ENCODE data around the gene TBC1D22A.

The TBC1D22A gene

DNA sequence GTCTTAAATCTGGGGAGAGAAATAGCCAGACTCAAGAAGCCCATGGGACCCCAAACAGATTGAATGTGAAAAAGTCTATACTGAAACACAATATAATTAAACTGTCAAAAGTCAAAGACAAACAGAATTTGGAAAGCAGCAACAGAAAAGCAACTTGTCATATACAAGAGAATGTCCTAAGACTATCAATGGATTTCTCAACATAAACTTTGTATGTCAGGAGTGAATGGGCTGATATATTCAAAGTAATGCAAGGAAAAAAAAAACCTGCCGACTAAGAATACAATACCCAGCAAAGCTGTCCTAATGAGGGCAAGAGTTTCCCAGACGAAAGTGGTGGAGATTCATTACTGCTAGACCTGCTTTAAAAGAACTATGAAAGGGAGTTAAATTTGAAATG lies 73.2 kb downstream of the TBC1D22A start:
- DNase-seq (ENCODE audit: low read depth) = no peak

DNA sequence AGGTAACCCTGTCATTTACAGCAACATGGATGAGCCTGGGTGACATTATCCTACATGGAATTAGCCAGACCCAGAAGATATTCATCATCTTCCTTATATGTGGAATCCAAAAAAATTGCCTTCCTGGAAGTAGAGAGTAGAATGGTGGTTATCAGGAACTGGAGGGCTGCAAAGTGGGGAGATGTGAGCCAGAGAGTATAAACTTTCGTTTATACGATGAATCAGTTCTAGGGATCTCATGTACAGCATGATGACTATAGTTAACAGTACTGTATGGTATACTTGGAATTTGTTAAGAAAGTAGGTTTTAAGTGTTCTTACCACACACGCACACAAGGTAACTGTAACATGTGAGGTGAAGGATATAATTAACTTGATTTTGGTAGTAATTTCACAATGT lies 79.1 kb downstream of the TBC1D22A start:
- no peak for DNase-seq (ENCODE audit: low read depth)

DNA sequence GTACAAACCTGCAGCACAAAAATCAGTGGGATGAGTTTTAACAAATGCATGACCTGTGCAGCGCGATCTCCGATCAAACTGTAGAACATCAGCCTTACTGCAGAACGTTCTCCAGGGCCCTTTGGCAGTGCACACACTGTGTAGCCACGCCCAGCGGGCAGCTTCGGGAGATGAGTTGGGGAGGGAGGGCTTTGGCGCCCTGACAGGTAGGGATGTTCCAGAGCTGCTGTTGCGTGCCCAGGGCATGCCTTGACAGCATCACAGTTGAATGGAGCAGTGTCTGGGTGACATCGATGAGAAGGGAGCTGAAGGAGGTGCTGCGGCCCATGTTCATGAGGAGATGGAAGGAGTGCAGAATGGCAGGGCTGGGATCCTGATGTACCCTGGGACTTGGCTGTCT lies 80.2 kb downstream of the TBC1D22A start:
- DNase-seq (ENCODE audit: low read depth) = no peak

DNA sequence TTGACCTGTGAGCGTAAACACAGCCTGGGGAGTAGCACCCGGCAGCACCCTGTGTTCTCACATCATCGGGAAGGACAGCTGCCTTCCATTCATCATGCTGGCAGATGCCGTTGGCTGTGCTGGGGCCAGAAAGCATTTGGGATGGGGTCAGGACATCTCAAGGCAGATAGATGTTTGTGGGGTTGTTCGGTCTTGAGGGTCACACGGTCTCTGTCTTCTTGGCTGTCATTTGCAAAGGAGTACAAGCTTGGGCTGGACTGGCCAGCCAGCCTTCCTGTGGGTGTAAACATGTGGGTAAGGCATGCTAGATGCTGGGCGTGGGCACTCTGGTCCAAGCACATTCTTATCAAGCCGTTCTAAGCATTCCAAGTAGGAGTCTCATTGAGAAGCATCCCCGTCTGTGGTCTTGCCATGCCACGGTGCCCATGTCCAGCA lies 81.4 kb downstream of the TBC1D22A start:
- peak; percentile 42 for DNase-seq (ENCODE audit: low read depth)

DNA sequence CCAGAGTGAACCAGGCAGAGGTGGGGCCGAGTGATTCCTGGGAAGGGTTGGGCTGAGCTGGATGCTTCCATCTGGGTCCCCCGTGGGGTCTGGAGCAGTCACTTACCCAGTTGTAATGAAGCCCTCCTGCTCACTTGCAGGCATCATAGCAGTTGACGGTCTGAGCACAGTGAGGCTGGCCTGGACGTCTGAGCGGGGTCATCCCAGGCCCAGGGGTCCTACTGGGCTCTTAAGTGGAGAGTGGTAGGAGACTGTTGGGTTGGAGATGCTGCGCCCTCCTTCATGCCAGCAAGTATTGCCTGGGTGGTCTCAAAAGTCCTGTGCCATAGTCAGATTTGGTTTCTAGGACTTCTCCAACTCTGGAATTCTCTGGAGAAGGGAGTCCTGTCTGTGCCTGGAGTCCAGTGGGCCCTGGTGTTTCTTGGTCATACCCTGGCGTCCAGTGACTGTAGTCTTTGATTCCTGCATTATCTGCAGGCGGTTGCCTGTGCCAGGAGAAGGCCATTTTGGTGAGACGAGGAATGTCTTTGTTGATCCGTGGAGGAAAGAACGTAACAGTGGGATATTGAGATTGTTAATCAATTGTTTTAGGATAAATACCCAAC lies 82.3 kb downstream of the TBC1D22A start:
- DNase-seq (ENCODE audit: low read depth) = no peak

DNA sequence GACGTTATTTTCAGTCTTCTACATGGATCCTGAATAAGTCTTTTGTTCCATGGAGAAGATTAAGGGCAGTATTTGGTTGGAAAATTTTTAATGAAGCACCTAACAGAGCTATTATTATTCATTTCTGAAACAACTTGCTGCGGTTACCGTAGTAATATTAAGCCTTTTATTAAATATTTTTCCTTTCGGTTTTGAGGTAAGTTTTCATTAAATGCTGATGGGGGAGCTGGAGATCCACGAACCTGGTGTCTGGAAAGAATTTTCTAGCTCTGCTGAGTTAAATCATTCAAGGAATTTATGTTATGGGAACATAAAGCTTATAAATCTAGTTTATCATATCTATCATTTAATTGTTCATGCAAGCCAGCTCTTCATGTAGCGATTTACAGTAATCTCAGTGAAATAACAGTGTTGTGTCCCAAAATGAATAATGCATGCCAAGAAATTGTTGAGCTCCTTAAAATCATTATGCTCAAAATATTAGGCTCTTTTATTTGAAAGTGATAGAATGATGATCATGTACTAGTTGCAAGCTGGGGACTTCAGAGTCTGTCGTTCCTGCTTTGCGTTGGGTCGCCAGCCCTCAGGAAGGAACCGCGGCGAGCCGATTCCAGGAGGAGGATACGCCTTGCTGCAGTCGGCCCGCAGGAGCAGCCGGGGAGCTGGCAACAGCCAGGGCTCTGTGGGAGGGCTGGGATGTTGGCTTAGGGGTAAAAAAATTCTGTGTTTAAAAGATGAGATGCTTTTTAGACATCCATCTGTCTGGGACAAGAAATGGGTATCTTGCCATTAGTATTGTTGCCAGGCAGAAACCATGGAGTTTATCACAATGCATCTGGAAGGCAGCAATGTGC lies 83.1 kb downstream of the TBC1D22A start:
- DNase-seq (ENCODE audit: low read depth) = peak; percentile 50

DNA sequence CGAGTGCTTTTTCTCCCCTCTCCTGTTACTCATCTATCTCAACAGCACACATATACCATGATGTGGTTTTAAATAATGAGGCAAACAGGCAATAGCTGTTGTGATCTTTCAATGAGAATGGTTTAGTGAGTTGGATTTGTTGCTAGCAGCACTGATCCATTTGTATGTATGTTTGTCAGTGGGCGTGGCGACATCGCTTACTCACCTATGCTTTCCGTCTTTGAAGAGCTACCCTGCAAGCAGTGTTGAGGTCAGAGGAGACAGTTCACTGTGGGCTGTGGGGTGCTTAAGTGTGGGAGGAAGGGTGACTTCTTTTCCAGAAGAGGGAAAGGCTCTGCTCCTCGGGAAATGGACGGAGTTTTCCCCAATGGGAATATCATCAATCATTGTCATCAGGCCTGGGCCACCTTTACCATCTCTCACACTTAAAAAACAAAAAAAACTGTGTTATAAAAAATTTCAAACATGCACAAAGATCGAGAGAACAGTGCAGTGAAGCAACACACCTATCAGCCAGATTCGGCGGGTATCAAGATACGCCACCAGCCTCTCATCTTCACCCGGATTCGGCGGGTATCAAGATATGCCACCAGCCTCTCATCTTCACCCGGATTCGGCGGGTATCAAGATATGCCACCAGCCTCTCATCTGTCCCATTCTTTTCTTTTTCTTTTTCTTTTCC lies 83.8 kb downstream of the TBC1D22A start:
- no peak for DNase-seq (ENCODE audit: low read depth)

DNA sequence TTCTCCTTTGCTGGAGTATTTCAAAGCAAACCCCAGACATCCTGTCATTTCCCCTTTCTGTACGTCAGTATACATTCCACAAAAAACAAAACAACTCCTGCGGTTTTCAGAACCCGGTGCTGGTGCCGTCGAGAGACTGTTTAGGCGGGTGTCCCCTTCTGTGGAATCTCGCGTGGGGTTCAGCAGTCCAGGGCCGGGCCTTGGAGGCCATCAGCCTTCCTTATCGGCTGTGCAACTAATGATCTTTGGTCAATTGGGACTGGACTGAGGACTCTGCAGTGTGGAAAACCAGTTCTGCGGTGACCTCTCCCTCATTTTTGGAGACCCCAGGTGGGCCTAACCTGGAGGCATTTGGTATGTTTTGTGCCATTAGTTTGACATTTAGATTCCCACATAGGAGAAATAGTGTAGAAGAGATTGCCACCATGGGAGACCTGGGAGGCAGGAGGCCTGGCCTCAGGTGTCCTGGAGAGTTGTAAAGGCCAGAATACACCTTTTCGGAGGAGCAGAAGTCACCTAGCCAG lies 84.4 kb downstream of the TBC1D22A start:
- no peak for DNase-seq (ENCODE audit: low read depth)

DNA sequence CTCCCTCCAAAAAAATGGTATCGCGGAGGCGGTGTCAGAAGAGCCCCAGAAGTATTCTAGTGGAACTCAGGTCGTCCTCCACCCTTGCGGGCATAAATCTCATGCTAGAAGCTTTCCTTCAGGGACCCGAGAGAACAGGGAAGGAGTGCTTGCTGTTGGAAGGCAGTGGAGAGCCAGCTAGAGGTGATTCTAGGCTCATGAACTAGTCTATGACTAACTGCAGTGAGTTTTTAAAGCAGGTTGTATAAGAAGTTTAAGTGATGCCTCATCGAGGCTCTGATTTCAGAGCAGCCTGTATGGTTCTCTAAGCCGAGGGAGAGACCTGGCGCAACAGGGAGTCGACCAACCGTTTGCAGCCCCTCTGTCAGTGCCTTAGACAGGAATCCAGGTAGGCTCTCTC lies 85.7 kb downstream of the TBC1D22A start:
- DNase-seq (ENCODE audit: low read depth) = no peak

DNA sequence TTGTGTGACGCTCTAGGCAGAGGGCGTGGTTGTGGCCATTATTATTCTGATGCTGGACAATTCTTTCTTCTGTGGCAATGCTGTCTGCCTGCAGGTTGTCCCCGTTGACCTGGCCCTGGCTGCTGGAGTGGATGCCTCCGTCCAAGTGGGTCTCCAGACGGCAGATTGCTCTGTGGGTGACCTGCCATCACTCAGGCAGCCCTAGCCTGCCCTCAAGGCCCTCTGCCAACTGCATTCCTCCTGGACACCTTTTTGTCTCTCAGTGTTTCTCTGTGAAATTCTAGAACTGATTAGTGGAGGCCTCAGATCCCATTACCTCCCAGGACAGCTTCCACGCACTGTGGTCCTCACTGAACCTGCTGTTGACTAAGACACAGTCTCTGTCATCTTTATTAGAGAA lies 86.7 kb downstream of the TBC1D22A start:
- DNase-seq (ENCODE audit: low read depth) = no peak

DNA sequence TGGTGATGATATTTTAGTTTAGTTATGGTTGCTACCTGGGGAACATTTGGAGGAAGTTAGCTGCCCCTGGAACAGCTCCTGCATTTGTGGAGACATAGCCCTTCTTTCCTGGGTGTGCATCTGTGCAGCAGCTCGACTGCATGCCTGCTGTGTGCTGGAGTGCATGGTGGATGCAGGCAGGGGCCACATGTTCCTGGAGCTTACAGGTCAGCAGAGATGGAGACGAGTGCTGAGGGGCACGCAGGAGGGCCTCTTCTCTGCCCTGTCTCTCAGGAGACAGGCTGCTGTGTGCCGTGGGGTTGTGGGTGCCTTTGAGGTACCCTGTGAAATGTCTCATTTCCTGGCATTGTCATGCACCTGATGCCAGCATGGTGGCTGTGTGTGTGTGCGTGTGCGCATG lies 87.5 kb downstream of the TBC1D22A start:
- no peak for DNase-seq (ENCODE audit: low read depth)

DNA sequence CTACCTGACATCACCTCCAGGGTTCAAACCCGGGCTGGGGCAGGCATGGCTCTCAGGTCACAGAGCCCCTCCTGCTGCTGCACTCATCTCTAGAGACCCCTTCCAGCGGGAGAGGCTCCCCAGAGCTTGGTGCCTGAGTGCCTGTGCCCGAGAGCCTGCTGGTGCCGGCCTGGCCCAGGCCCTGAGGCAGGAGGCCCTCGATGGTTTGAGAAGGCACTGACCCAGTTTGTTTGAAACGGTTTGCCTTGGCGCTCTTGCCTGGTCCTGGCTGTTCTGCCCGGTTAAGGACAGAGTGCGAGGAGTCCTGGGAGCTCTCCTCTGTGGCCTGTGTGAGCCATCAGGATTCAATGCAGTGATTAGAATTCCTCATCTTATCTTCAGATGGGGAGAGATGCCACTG lies 88.9 kb downstream of the TBC1D22A start:
- DNase-seq (ENCODE audit: low read depth) = no peak

DNA sequence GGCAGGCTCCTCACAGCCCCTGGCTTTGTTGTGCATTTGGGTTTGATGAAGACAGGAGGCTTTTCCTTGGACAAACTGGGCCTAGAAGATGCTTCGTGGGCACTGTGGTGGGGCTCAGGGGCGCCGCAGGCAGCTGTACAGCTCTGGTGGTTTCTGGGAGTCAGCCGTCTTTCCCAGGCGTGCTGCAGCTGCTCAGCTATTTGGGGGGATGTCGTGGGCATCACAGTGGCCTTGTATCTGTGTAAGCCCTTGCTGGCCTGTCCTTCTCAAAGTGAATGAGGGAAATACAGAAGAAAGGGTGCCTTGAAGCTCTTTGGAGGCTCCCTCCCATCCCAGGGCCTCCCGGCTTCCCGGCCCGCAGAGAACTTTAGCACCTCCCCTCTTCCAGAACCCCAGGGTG lies 89.5 kb downstream of the TBC1D22A start:
- no peak for DNase-seq (ENCODE audit: low read depth)

DNA sequence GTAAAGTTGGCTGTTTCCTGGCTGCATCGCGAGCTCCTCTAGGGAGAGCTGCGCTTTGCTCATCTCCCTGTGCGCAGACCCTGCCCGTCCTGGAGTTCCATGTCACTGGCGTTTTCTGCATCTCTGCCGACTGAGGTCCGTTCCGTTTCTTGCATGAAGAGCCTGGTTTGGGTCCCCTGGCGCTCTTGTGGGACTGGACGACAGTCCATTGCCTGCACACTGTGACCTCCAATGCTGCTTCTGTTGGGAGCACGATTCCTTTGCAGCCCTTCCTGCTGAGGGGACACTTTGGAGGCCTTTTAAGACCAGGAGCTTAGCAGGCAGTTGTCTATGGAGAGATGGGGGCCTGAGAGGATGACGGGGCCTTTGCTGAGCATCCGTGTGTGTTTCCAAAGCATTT lies 90.3 kb downstream of the TBC1D22A start:
- no peak for DNase-seq (ENCODE audit: low read depth)

DNA sequence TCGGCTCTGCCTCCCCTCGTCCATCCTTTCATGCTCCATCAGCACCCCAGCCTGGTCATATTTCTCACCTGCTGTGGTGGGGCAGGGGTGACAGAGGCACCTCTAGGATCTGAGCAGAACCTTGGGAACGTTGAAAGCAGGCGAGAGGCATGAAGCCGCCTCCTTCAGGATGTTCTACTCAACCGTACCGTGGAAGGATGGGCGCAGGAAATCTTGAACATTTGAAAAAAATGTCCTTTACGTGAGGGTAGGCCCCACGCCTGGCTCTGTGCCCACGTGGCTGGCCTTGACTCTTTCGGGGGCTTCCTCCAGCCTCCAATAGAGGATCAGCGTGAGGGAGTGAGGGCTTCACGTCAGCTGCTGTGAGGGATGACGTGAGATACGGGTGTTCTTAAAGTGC lies 90.7 kb downstream of the TBC1D22A start:
- no peak for DNase-seq (ENCODE audit: low read depth)

DNA sequence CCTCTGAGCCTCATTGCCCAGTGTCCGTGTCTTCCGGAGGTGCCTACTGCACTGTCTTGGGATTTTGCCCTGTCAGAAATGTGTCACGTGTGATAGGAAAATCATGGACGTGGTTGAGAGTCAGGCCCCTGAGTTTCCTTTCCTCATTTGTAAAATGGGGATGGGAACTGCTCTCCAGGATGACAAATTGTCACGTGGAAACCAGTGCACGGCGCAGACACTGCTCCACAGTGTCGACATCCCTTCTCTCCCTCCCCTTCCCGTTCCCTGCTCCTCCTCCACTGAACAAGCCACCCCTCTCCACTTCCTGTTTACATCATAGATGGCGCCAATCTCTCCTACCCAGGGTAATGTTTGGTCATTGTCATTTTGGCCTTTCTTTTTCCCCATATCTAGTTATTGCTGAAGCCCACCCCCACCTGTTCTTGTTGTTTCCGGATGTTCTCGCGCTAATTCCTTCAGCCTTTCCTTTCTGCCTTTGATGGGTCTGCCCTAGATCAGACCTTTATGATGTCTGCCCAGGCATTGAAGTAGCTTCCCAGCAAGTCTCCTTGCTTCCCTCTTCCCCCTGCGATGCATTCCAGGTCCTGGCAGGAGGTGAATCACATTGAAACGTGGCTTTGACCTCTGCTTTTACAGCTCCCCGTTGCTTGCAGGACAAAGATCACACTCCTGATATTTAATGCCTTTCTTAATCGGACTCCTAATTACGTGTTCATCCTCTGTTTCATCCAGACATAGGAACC lies 91.8 kb downstream of the TBC1D22A start:
- DNase-seq (ENCODE audit: low read depth) = no peak

DNA sequence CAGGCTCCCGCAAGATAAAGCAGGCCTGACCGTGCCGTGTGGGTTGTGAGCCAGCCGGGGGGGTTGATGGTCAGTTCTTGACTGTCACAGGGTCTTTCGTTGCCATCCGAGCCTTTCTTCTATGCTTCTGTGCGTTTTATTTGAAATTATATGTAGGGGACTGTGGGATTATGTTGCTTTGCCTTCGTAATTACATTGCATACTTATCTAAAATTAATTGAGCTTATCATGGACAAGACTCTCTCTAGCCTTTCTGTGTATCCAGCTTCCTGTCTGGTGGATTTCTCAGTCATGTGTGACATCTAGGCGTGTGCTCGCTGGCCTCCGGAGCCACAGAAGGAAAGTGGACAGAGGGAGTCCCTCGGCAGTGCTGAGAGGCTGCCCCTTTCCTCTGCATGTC lies 93.2 kb downstream of the TBC1D22A start:
- DNase-seq (ENCODE audit: low read depth) = no peak

DNA sequence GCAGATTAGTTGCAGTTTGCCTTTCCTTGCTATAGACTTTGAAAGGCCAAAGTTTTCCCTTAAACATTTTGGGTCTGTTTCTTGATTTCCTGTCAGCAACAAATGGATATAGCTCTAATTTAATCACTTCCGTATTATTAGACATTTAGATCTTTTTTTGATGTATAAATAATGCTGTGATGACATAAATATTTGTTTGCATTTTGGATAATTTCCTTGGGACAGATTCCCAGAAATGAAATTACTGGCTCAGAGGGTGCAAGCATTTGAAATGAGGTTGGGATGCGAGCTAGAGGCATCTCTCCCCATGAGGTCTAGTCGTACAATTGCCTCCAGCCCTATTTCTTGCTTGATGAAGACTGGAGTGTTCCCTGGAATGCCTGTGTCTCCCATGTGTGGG lies 94.2 kb downstream of the TBC1D22A start:
- no peak for DNase-seq (ENCODE audit: low read depth)

DNA sequence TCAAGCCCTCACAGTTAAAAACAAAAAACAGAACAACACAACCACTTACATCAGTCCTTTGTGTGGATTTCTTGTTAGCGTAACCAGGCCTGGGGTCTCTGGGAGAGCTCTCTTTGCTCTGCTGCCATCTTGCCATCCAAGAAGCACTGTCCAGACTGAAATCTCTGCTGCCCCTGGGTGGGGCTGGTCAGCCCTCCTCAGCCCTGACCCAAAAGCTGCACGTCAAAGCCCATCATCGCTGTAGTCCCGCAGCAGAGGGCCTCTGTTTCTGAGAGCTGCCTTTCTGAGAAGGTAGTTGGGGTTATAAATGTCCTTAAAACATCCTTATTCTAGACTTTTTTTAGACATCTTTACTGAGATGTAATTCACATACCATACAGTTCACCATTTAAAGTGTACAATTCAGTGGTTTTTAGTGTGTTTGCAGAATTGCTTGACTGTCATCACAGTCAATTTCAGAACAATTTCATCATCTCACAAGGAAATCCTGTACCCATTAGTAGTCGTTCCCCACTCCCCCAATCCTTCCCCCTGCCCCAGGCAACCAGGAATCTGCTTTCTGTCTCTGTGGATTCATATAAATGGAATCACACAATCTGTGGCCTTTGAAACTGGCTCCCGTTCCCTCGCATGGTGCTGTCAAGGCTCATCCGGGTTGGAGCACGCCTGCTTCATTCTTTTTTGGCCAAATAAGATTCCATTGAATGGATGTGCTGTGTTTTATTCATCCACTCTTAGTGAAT lies 94.9 kb downstream of the TBC1D22A start:
- no peak for DNase-seq (ENCODE audit: low read depth)

DNA sequence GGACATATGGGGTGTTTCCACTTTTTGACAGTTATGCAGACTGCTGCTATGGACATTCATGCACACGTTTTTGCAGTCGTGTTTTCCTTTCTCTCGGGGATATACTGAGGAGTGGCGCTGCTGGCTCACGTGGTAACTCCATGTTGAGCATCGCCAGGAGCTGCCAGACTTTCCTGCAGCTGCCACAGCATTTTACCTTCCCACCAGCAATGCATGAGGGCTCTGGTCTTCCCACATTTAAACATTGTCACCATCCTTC lies 95.4 kb downstream of the TBC1D22A start:
- DNase-seq (ENCODE audit: low read depth) = no peak

DNA sequence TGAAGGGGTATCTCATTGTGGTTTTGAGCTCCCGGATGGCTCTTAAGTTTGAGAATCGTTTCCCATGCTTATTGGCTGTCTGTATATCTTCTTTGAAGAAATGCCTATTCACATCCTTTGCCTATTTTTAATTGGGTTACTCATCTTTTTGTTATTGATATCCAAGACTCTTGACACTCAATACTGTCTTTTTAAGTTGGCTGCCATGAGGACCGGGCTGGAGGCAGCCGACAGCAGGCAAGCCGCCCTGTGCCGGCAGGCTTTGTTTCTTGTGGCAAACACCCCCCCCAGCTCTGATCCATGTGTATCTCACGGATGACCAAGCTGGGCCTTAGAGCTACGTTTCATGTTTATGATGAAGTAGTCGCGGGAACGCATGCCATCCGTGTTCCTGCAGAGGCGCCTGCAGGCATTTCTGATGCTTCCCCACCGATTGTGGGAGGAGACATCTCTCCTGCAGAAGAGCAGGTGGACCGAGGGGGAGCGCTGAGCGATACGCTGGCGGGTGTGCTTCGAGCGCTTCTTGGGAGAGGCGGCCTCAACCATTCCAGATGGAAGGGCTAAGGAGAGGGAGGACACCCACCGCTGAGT lies 95.8 kb downstream of the TBC1D22A start:
- DNase-seq (ENCODE audit: low read depth) = no peak

Measured in fibroblast of gingiva (primary cell).